Neuronal stem cell (in vitro differentiated cells): Measurements from ENCODE around the gene KRTAP1-4.
"Not testable (repeated sequence)": the region's sequence is repeated elsewhere in the genome, so short reads cannot be mapped to it uniquely, and the experiment has no call there.

Experiments
- DNase-seq: peaks from one replicate; pipeline ENCODE4 v3.0.0-alpha.2; 2013; ENCODE audit warnings: low spot score
- H2AFZ ChIP-seq: one replicate; pipeline ENCODE4 v1.6.1; 2013; ENCODE audit warnings: mild to moderate bottlenecking, low read length, inconsistent platforms
- H2AK5ac ChIP-seq: 2 replicates; pipeline ENCODE4 v1.6.1; 2013; ENCODE audit warnings: low read depth, mild to moderate bottlenecking, inconsistent platforms, low read length, moderate library complexity, mixed read lengths
- H2BK120ac ChIP-seq: 2 replicates; pipeline ENCODE4 v1.6.1; 2013; ENCODE audit warnings: low read depth, mild to moderate bottlenecking, inconsistent platforms, low read length, moderate library complexity, mixed read lengths
- H2BK12ac ChIP-seq: one replicate; pipeline ENCODE4 v1.6.1; 2013; ENCODE audit warnings: low read length, inconsistent platforms
- H2BK15ac ChIP-seq: 2 replicates; pipeline ENCODE4 v1.6.1; 2013; ENCODE audit warnings: mild to moderate bottlenecking, low read length, inconsistent platforms, mixed read lengths
- H2BK5ac ChIP-seq: one replicate; pipeline ENCODE4 v1.6.1; 2013; ENCODE audit warnings: inconsistent platforms, mild to moderate bottlenecking, low read length, moderate library complexity
- H3K14ac ChIP-seq: one replicate; pipeline ENCODE4 v1.6.1; 2013; ENCODE audit warnings: low read length, inconsistent platforms
- H3K18ac ChIP-seq: 2 replicates; pipeline ENCODE4 v1.6.1; 2013; ENCODE audit warnings: low read length, inconsistent platforms
- H3K23ac ChIP-seq: 2 replicates; pipeline ENCODE4 v1.6.1; 2013; ENCODE audit warnings: low read depth, mild to moderate bottlenecking, mixed read lengths, low read length, inconsistent platforms; ENCODE audit not compliant: poor library complexity
- H3K27ac ChIP-seq: replicated peaks from 3 replicates; pipeline ENCODE4 v1.5.1; 2013; ENCODE audit warnings: low read length, inconsistent platforms
- H3K27me3 ChIP-seq, 3 experiments: 2 replicates each; pipeline ENCODE4 v1.6.1; 2013; ENCODE audit warnings: low read length in 3 of 3, mild to moderate bottlenecking in 2 of 3, inconsistent platforms in 1 of 3, low read depth in 1 of 3, mixed read lengths in 1 of 3, moderate library complexity in 1 of 3; ENCODE audit not compliant: control insufficient read depth in 3 of 3, insufficient read depth in 3 of 3
- H3K36me3 ChIP-seq, 2 donors: replicated peaks in 1 of 2; 2 replicates each; pipeline ENCODE4 v1.6.1; 2013; ENCODE audit warnings: low read length in 2 of 2; ENCODE audit not compliant: control insufficient read depth in 2 of 2, insufficient read depth in 2 of 2
- H3K4ac ChIP-seq: 2 replicates; pipeline ENCODE4 v1.6.1; 2013; ENCODE audit warnings: inconsistent platforms, mild to moderate bottlenecking, low read length, moderate library complexity
- H3K4me1 ChIP-seq, 2 donors: 1 replicate in 1 of 2; 2 replicates in 1 of 2; pipeline ENCODE4 v1.6.1; 2013; ENCODE audit warnings: low read length in 2 of 2, low read depth in 1 of 2; ENCODE audit not compliant: control insufficient read depth in 2 of 2, insufficient read depth in 1 of 2
- H3K4me2 ChIP-seq: one replicate; pipeline ENCODE4 v1.6.1; 2013; ENCODE audit warnings: mild to moderate bottlenecking, low read length, inconsistent platforms; ENCODE audit not compliant: insufficient read depth, poor library complexity, severe bottlenecking
- H3K4me3 ChIP-seq, 2 donors: 2 replicates each; pipeline ENCODE4 v1.5.1; 2013; ENCODE audit warnings: low read length in 2 of 2, mild to moderate bottlenecking in 2 of 2, inconsistent platforms in 1 of 2, moderate library complexity in 1 of 2
- H3K79me1 ChIP-seq: one replicate; pipeline ENCODE4 v1.6.1; 2013; ENCODE audit warnings: low read depth, mild to moderate bottlenecking, inconsistent platforms, low read length, moderate library complexity
- H3K9ac ChIP-seq: one replicate; pipeline ENCODE4 v1.6.1; 2013; ENCODE audit warnings: mild to moderate bottlenecking, low read depth, low read length, inconsistent platforms; ENCODE audit not compliant: poor library complexity
- H3K9me3 ChIP-seq, 2 donors: replicated peaks in 1 of 2; 2 replicates each; pipeline versions ENCODE3 to v1.6.1; 2013; ENCODE audit warnings: low read length in 2 of 2, mild to moderate bottlenecking in 2 of 2, inconsistent platforms in 1 of 2, low read depth in 1 of 2, mixed read lengths in 1 of 2, moderate library complexity in 1 of 2; ENCODE audit not compliant: control insufficient read depth in 2 of 2, insufficient read depth in 1 of 2
- H4K8ac ChIP-seq: one replicate; pipeline ENCODE4 v1.6.1; 2013; ENCODE audit warnings: low read depth, mild to moderate bottlenecking, inconsistent platforms, low read length, moderate library complexity
- H4K91ac ChIP-seq: one replicate; pipeline ENCODE4 v1.6.1; 2013; ENCODE audit warnings: low read length, low read depth, mild to moderate bottlenecking, inconsistent platforms; ENCODE audit not compliant: poor library complexity
- WGBS, 2 donors: extraction: QIAGEN DNeasy Blood & Tissue Kit; methylation state at CpG; one replicate each; pipeline ENCODE4 v1.1.7; 2013; ENCODE audit warnings: missing lambda C conversion rate in 2 of 2, mixed read lengths in 1 of 2; ENCODE audit not compliant: insufficient read length in 2 of 2, insufficient replicate concordance in 1 of 2; ENCODE audit errors: extremely low coverage in 2 of 2; 5-methylcytosine and 5-hydroxymethylcytosine counted together

Gene KRTAP1-4

DNA sequence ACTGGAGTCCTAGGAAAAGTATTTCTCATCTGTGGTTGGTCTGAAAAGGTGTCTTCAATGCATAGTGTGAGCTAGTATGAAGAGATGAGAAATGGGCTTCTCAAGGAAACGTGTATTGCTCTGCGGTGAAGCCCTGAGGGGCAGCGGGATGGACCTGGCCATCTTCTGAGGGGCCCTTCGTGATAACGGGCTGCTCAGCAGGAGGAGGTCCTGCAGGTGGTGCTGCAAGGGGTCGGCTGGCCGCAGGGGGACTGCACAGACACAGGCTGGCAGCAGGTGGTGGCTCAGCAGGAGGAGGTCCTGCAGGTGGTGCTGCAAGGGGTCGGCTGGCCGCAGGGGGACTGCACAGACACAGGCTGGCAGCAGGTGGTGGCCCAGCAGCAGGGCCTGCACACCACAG is 24.6 kb upstream of the KRTAP1-4 start:
- not testable (repeated sequence) for H3K9ac ChIP-seq, H3K27ac ChIP-seq, H2BK120ac ChIP-seq, H3K23ac ChIP-seq, H3K18ac ChIP-seq, H3K14ac ChIP-seq, H2AFZ ChIP-seq, H2BK15ac ChIP-seq, H3K4ac ChIP-seq, H3K79me1 ChIP-seq, H3K4me3 ChIP-seq, H2BK12ac ChIP-seq, H2AK5ac ChIP-seq, H4K8ac ChIP-seq, H3K36me3 ChIP-seq, DNase-seq, H3K27me3 ChIP-seq, H3K4me1 ChIP-seq, H2BK5ac ChIP-seq, H3K9me3 ChIP-seq, H4K91ac ChIP-seq, H3K4me2 ChIP-seq
- no CpG with 5 or more reads among the region's 9 CpGs for WGBS, 2 donors

DNA sequence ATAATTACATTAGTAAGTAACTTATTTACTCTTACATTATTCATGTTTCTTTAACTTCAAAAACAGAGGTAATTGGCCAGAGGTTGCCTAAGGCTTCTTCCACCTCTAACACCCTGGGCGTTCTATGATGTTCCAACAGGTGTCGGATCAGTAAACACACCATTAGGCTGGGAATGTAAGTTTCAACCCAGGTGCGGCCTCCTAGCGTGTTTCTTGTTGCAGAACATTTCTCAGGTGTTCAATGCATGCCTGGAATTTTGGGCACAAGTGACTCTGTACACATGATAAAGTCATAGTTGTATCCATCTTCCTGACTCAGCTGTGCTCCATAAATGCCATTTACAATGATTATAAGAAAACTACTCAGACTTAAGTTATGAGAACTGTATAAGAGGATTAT is 24.0 kb upstream of the KRTAP1-4 start:
- H3K9me3 ChIP-seq, result peaks cover 0 to 2% of the 10 kb centered on the region in 2 donors
- no peaks in the 10 kb centered on the region for H3K4me1 ChIP-seq
- H3K18ac ChIP-seq, result no peak overlapping the region
- H3K36me3 ChIP-seq, result no peaks in the 10 kb centered on the region
- no peak overlapping the region for H2BK12ac ChIP-seq
- no peak overlapping the region for H3K27ac ChIP-seq
- H4K91ac ChIP-seq, result no peak overlapping the region
- no peak overlapping the region for H3K4ac ChIP-seq
- H3K27me3 ChIP-seq, result no peaks in the 10 kb centered on the region
- no peak overlapping the region for H3K4me2 ChIP-seq
- no peak overlapping the region for H2AFZ ChIP-seq
- H4K8ac ChIP-seq, result no peak overlapping the region
- no peak overlapping the region for H3K14ac ChIP-seq
- no peak overlapping the region for H2BK15ac ChIP-seq
- no peaks in the 10 kb centered on the region for H3K79me1 ChIP-seq
- H3K4me3 ChIP-seq, result no peak overlapping the region
- no peak overlapping the region for H2BK120ac ChIP-seq
- no peak overlapping the region for H3K23ac ChIP-seq
- H2BK5ac ChIP-seq, result no peak overlapping the region
- no peak overlapping the region for H2AK5ac ChIP-seq
- H3K9ac ChIP-seq, result no peak overlapping the region
- WGBS, 2 donors, result no CpG with 5 or more reads among the region's 4 CpGs
- no peak for DNase-seq

DNA sequence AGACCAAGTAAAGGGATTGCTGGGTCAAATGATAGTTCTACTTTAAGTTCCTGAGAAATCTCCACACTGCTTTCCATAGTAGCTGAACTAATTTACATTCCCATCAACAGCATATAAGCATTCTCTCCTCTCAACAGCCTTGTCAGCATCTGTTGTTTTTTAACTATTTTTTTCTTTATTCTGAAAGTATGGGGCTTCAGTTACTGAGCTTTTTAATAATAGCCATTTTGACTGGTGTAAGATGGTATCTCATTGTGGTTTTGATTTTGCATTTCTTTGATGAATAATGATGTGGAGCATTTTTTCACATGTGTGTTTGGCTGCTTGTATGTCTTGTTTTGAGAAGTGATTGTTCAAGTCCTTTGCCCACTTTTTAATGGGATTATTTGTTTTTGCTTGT is 22.6 kb upstream of the KRTAP1-4 start:
- Histone ChIP-seq H2BK15ac (no peak overlapping the region), H2AK5ac (no peak overlapping the region), H4K91ac (no peak overlapping the region), H3K14ac (no peak overlapping the region), H4K8ac (no peak overlapping the region), H3K9me3 (peaks cover 0 to 2% of the 10 kb centered on the region in 2 donors), H3K18ac (no peak overlapping the region), H3K4me1 (no peaks in the 10 kb centered on the region), H3K4me2 (no peak overlapping the region), H3K9ac (no peak overlapping the region), H2BK120ac (no peak overlapping the region), H3K36me3 (no peaks in the 10 kb centered on the region), H3K23ac (no peak overlapping the region), H2BK5ac (no peak overlapping the region), H3K79me1 (no peaks in the 10 kb centered on the region), H2BK12ac (no peak overlapping the region), H3K27ac (no peak overlapping the region), H3K4me3 (no peak overlapping the region), H3K27me3 (no peaks in the 10 kb centered on the region), H3K4ac (no peak overlapping the region), H2AFZ (no peak overlapping the region)
- DNase-seq, result no peak

DNA sequence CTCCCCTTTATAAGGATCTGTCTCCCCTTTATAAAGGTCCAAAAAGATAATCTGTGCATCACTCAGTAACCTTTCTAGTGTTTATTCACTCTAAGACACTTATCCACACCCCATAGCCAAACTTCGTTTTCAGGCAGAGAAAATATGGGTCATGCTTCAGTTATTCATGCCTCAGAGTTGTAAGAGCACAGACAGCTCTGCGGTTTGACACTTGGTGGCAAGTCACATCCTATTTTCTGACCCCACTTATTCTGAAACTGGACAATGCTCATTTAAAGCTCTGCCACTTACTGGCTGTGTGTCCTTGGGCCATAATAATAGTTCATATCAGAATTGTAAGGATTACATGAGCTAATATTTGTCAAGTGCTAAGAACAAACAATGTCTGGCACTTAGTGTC is 19.1 kb upstream of the KRTAP1-4 start:
- H3K9me3 ChIP-seq, result no peaks in the 10 kb centered on the region
- DNase-seq, result no peak
- no peak overlapping the region for H3K27ac ChIP-seq
- H2BK5ac ChIP-seq, result no peak overlapping the region
- H3K9ac ChIP-seq, result no peak overlapping the region
- no peak overlapping the region for H3K4me2 ChIP-seq
- no peaks in the 10 kb centered on the region for H3K4me1 ChIP-seq
- H3K18ac ChIP-seq, result no peak overlapping the region
- no peaks in the 10 kb centered on the region for H3K79me1 ChIP-seq
- no peaks in the 10 kb centered on the region for H3K27me3 ChIP-seq
- no peak overlapping the region for H2AFZ ChIP-seq
- H3K14ac ChIP-seq, result no peak overlapping the region
- no peak overlapping the region for H4K91ac ChIP-seq
- WGBS, 2 donors, result no CpG with 5 or more reads among the region's 2 CpGs
- no peak overlapping the region for H3K23ac ChIP-seq
- H4K8ac ChIP-seq, result no peak overlapping the region
- no peak overlapping the region for H3K4ac ChIP-seq
- no peak overlapping the region for H2AK5ac ChIP-seq
- no peak overlapping the region for H3K4me3 ChIP-seq
- H2BK15ac ChIP-seq, result no peak overlapping the region
- no peak overlapping the region for H2BK120ac ChIP-seq
- H2BK12ac ChIP-seq, result no peak overlapping the region
- H3K36me3 ChIP-seq, result no peaks in the 10 kb centered on the region
